ENCODE data around the gene MYPOP. TPM values are rescaled to one million over a fixed set of nuclear protein-coding genes. Genes with fewer than 3 reads are reported as not detected.

MYPOP gene
- total and polyA plus RNA-seq, 2 of the 13 experiments (the other 11 are each of a cell fraction or from before 2014, with no cell fraction given): 2.3 to 2.7 TPM

- TF ChIP-seq ZNF740 (CRISPR knock-in tag; IDR thresholded peaks at IDR 0.05) (no peak), CBFB (CRISPR knock-in tag; IDR thresholded peaks at IDR 0.05) (no peak), KDM4B (CRISPR knock-in tag; IDR thresholded peaks at IDR 0.05) (0 out of 2 replicates have a peak, but pooled peaks have one; percentile 2), ZNF382 (CRISPR knock-in tag; IDR thresholded peaks at IDR 0.05; ENCODE audit: borderline replicate concordance) (no peak), MEIS1 (CRISPR knock-in tag; IDR thresholded peaks at IDR 0.05; ENCODE audit: borderline replicate concordance) (no peak; the same call in 1 of the 2 replicates), MLLT10 (CRISPR knock-in tag; IDR thresholded peaks at IDR 0.05) (no peak), ISX (CRISPR knock-in tag; conservative IDR thresholded peaks at IDR 0.05) (no peak), ZNF710 (CRISPR knock-in tag; IDR thresholded peaks at IDR 0.05; ENCODE audit: borderline replicate concordance) (no peak), ZBTB8A (CRISPR knock-in tag; IDR thresholded peaks at IDR 0.05; ENCODE audit: borderline replicate concordance, low read depth) (no peak), TERF1 (CRISPR knock-in tag; IDR thresholded peaks at IDR 0.05) (no peak), ZFP62 (CRISPR knock-in tag; IDR thresholded peaks at IDR 0.05) (no peak), ZNF724P (CRISPR knock-in tag; IDR thresholded peaks at IDR 0.05; ENCODE audit: borderline replicate concordance) (no peak), MIER2 (CRISPR knock-in tag; IDR thresholded peaks at IDR 0.05) (0 out of 2 replicates have a peak, but pooled peaks have one; percentile 7), POLR2A (IDR thresholded peaks at IDR 0.05; ENCODE audit: insufficient read depth in 1 of 2, low read depth in 2 of 2, low read length in 2 of 2) (peak in 1 of 2 experiments; percentile 73; a peak in 1 of 4 replicates), ZFP36L1 (CRISPR knock-in tag; IDR thresholded peaks at IDR 0.05) (0 out of 2 replicates have a peak, but pooled peaks have one; percentile 25), PHF5A (CRISPR knock-in tag; IDR thresholded peaks at IDR 0.05; ENCODE audit: low read depth, unreplicated experiment) (no peak), BRD4 (CRISPR knock-in tag; IDR thresholded peaks at IDR 0.05) (no peak), ZNF747 (CRISPR knock-in tag; IDR thresholded peaks at IDR 0.05; ENCODE audit: borderline replicate concordance) (no peak; the same call in 1 of the 2 replicates), PHB2 (IDR thresholded peaks at IDR 0.05; ENCODE audit: partially characterized antibody) (no peak), ZNF572 (CRISPR knock-in tag; IDR thresholded peaks at IDR 0.05) (no peak), ZNF33B (CRISPR knock-in tag; IDR thresholded peaks at IDR 0.05) (no peak), ZNF317 (CRISPR knock-in tag; IDR thresholded peaks at IDR 0.05) (no peak), NFE2L2 (IDR thresholded peaks at IDR 0.05; ENCODE audit: low read length) (no peak), MYC (CRISPR knock-in tag; IDR thresholded peaks at IDR 0.05; ENCODE audit: borderline replicate concordance) (no peak), RARA (CRISPR knock-in tag; IDR thresholded peaks at IDR 0.05) (no peak), FOXO4 (CRISPR knock-in tag; conservative IDR thresholded peaks at IDR 0.05) (no peak), ZNF782 (CRISPR knock-in tag; IDR thresholded peaks at IDR 0.05; ENCODE audit: borderline replicate concordance) (no peak), NKX3-1 (CRISPR knock-in tag; IDR thresholded peaks at IDR 0.05) (no peak), ATF3 (CRISPR knock-in tag; IDR thresholded peaks at IDR 0.05) (no peak)
Measured at GRCh38 chr19:45863335-45863839, 39.0 kb downstream of the MYPOP start (continued).
